WTC11 (cell line): ENCODE results near the gene VTN. TPM values are rescaled to one million over a fixed set of nuclear protein-coding genes. Genes with fewer than 3 reads are reported as not detected.

ENCODE experiments used
- ATAC-seq: fragments of 200-7000 bp; cut with Tn5 transposase; 2 replicates; pipeline ENCODE4 v1.10.0; 2021; ENCODE audit warnings: mild to moderate bottlenecking, moderate library complexity
- Bru-seq: library from RNA; stranded (reverse); fragments of 400-500 nt; gene quantifications from one replicate; lab custom pipeline; 2021; lab: Mats Ljungman, UMichigan
- CTCF ChIA-PET: fragments of 300-600 bp; sonication (Branson Sonifier 250); formaldehyde crosslinking; loops from one replicate; lab custom pipeline; 2021; ENCODE audit warnings: antibody characterized with exemption; lab: Charles Lee
- POLR2A ChIA-PET: fragments of 350-600 bp; sonication (Branson Sonifier 250); formaldehyde crosslinking; loops from one replicate; lab custom pipeline; 2021; ENCODE audit warnings: antibody characterized with exemption; lab: Charles Lee
- DNase-seq: peaks from one replicate; pipeline ENCODE4 v3.0.0; 2021; ENCODE audit warnings: low spot score
- H3K27ac Mint-ChIP-seq: 2 replicates; pipeline ENCODE4 v1.8.0; 2021; ENCODE audit warnings: mixed read lengths
- H3K27me3 Mint-ChIP-seq: 2 replicates; pipeline ENCODE4 v1.8.0; 2021; ENCODE audit warnings: low read depth, mild to moderate bottlenecking, moderate library complexity, mixed read lengths
- H3K36me3 Mint-ChIP-seq: 2 replicates; pipeline ENCODE4 v1.8.0; 2021; ENCODE audit warnings: mixed read lengths
- H3K4me1 Mint-ChIP-seq: 2 replicates; pipeline ENCODE4 v1.8.0; 2022; ENCODE audit warnings: mixed read lengths
- H3K4me3 Mint-ChIP-seq: 2 replicates; pipeline ENCODE4 v1.8.0; 2021; ENCODE audit warnings: mild to moderate bottlenecking, moderate library complexity, mixed read lengths
- H3K9me3 Mint-ChIP-seq: 2 replicates; pipeline ENCODE4 v1.8.0; 2021; ENCODE audit warnings: mixed read lengths
- CREB1 ChIP-seq: sonication (generic); formaldehyde crosslinking; IDR thresholded peaks from 2 replicates; pipeline ENCODE4 v1.8.0; 2023; ENCODE audit warnings: mild to moderate bottlenecking, missing genetic modification reagents
- CTCF ChIP-seq: fragments of 200-600 bp; IDR thresholded peaks from 2 replicates; pipeline ENCODE4 v1.8.0; 2022; ENCODE audit warnings: antibody characterized with exemption
- ETV6 ChIP-seq: sonication (generic); formaldehyde crosslinking; IDR thresholded peaks from 2 replicates; pipeline ENCODE4 v1.8.1; 2022; ENCODE audit warnings: mild to moderate bottlenecking, missing genetic modification reagents
- FOXK1 ChIP-seq: sonication (generic); formaldehyde crosslinking; IDR thresholded peaks from 2 replicates; pipeline ENCODE4 v1.8.0; 2022; ENCODE audit warnings: mild to moderate bottlenecking, moderate library complexity, missing genetic modification reagents
- GABPB1 ChIP-seq: sonication (generic); formaldehyde crosslinking; IDR thresholded peaks from 2 replicates; pipeline ENCODE4 v1.8.1; 2023; ENCODE audit warnings: mild to moderate bottlenecking, missing genetic modification reagents
- GRHL2 ChIP-seq: fragments of 250-450 bp; sonication (Bioruptor Pico); IDR thresholded peaks from 2 replicates; pipeline ENCODE4 v1.8.0; 2022; ENCODE audit warnings: mild to moderate bottlenecking, moderate library complexity; ENCODE audit not compliant: insufficient replicate concordance, severe bottlenecking
- KAT7 ChIP-seq: sonication (generic); formaldehyde crosslinking; IDR thresholded peaks from 2 replicates; pipeline ENCODE4 v1.8.1; 2023; ENCODE audit warnings: missing genetic modification reagents, mild to moderate bottlenecking, borderline replicate concordance
- MXD4 ChIP-seq: fragments of 250-450 bp; sonication (Bioruptor Pico); IDR thresholded peaks from 2 replicates; pipeline ENCODE4 v1.8.0; 2021; ENCODE audit warnings: mild to moderate bottlenecking, moderate library complexity, borderline replicate concordance
- MYBL2 ChIP-seq: sonication (generic); formaldehyde crosslinking; IDR thresholded peaks from 2 replicates; pipeline ENCODE4 v1.8.1; 2023; ENCODE audit warnings: mild to moderate bottlenecking, moderate library complexity, missing genetic modification reagents
- NFYB ChIP-seq: sonication (generic); formaldehyde crosslinking; conservative IDR thresholded peaks from 2 replicates; pipeline ENCODE4 v1.8.0; 2022; ENCODE audit warnings: low read depth, missing genetic modification reagents
- PRRX2 ChIP-seq: fragments of 250-450 bp; sonication (Bioruptor Pico); IDR thresholded peaks from 2 replicates; pipeline ENCODE4 v1.8.0; 2021; ENCODE audit warnings: mild to moderate bottlenecking
- TCF7 ChIP-seq: sonication (generic); formaldehyde crosslinking; IDR thresholded peaks from 2 replicates; pipeline ENCODE4 v1.8.0; 2022; ENCODE audit warnings: mild to moderate bottlenecking, low read depth, missing genetic modification reagents, moderate library complexity
- TP53 ChIP-seq: sonication (generic); formaldehyde crosslinking; IDR thresholded peaks from 2 replicates; pipeline ENCODE4 v1.8.1; 2023; ENCODE audit warnings: mild to moderate bottlenecking, missing genetic modification reagents
- ZNF121 ChIP-seq: sonication (generic); formaldehyde crosslinking; IDR thresholded peaks from 2 replicates; pipeline ENCODE4 v1.8.0; 2023; ENCODE audit warnings: missing genetic modification reagents
- ZNF263 ChIP-seq: sonication (generic); formaldehyde crosslinking; IDR thresholded peaks from 2 replicates; pipeline ENCODE4 v1.8.1; 2022; ENCODE audit warnings: low read depth, mild to moderate bottlenecking, moderate library complexity, missing genetic modification reagents
- ZNF416 ChIP-seq: fragments of 250-450 bp; sonication (Bioruptor Pico); IDR thresholded peaks from 2 replicates; pipeline ENCODE4 v1.9.0; 2021; ENCODE audit warnings: mild to moderate bottlenecking, inconsistent platforms
- ZNF423 ChIP-seq: fragments of 250-450 bp; sonication (Bioruptor Pico); IDR thresholded peaks from 2 replicates; pipeline ENCODE4 v2.1.2; 2022; ENCODE audit warnings: mild to moderate bottlenecking, moderate library complexity
- long read RNA-seq, 3 experiments: library from RNA in 1 of 3; library from capped mRNA in 1 of 3; library from polyadenylated mRNA in 1 of 3; unstranded in 2 of 3; stranded (forward) in 1 of 3; transcript quantifications; one replicate each; pipeline ENCODE4 v2.0.0, GENCODE V29; 2021
- total RNA-seq: library from RNA; stranded (reverse); gene quantifications from 3 replicates; pipeline ENCODE4 v1.2.3, GENCODE V29; 2021
- TF ChIP-seq, protein P1 (sequence below): sonication (generic); formaldehyde crosslinking; conservative IDR thresholded peaks from 2 replicates; pipeline ENCODE4 v1.8.1; 2022; ENCODE audit warnings: mild to moderate bottlenecking, missing genetic modification reagents
- TF ChIP-seq, protein P2 (sequence below): fragments of 250-450 bp; sonication (Bioruptor Pico); IDR thresholded peaks from 2 replicates; pipeline ENCODE4 v1.9.0; 2021; ENCODE audit warnings: mild to moderate bottlenecking, borderline replicate concordance
- TF ChIP-seq, protein P3 (sequence below): sonication (generic); formaldehyde crosslinking; IDR thresholded peaks from 2 replicates; pipeline ENCODE4 v1.8.1; 2022; ENCODE audit warnings: mild to moderate bottlenecking, missing genetic modification reagents, moderate library complexity, borderline replicate concordance
- TF ChIP-seq, protein P4 (sequence below): sonication (generic); formaldehyde crosslinking; IDR thresholded peaks from 2 replicates; pipeline ENCODE4 v1.8.1; 2022; ENCODE audit warnings: low read depth, mild to moderate bottlenecking, moderate library complexity, missing genetic modification reagents, borderline replicate concordance

Gene VTN
- total RNA-seq, result 0.82 to 1.6 TPM (median 1.3 TPM) in 3 replicates
- Bru-seq, nascent RNA, result not detected
- long read RNA-seq, experiment 1, result 0 reads
- long read RNA-seq, experiment 2, result 0 reads
- long read RNA-seq, experiment 3, result 0 reads

GRCh38 chr17:28370035-28370743 is at the start of gene VTN:
Gene VTN (minus strand): TSS chr17:28370307. CDS start chr17:28370203, 104 bp downstream.
- ATAC-seq (peak; percentile 9), DNase-seq (peak; percentile 56)
- H3K36me3 Mint-ChIP-seq, result no peaks in the 10 kb centered on the region
- peak within 1 kb of the TSS; percentile 75 for H3K4me3 Mint-ChIP-seq
- ChIA-PET POLR2A (interaction anchor here (0.6 kb wide), 1 partner anchor 9 kb away, joined by 7 read pairs; no protein-coding TSS in a partner anchor), CTCF (interaction anchor here (0.6 to 2.4 kb wide), 7 partner anchors 11 to 50 kb away, joined by 3 to 19 read pairs (median 6); partner anchors contain the start of genes IFT20, POLDIP2, SLC46A1 and TNFAIP1)
- no peaks in the 10 kb centered on the region for H3K9me3 Mint-ChIP-seq
- H3K27me3 Mint-ChIP-seq, result peaks cover 38% of the 10 kb centered on the region
- peaks cover 21% of the 10 kb centered on the region for H3K4me1 Mint-ChIP-seq
- peak within 1 kb of the TSS; percentile 92 for H3K27ac Mint-ChIP-seq
- TF ChIP-seq FOXK1 (CRISPR knock-in tag) (no peak), GABPB1 (CRISPR knock-in tag) (peak; percentile 58; the same call in 1 of the 2 replicates)

DNA sequence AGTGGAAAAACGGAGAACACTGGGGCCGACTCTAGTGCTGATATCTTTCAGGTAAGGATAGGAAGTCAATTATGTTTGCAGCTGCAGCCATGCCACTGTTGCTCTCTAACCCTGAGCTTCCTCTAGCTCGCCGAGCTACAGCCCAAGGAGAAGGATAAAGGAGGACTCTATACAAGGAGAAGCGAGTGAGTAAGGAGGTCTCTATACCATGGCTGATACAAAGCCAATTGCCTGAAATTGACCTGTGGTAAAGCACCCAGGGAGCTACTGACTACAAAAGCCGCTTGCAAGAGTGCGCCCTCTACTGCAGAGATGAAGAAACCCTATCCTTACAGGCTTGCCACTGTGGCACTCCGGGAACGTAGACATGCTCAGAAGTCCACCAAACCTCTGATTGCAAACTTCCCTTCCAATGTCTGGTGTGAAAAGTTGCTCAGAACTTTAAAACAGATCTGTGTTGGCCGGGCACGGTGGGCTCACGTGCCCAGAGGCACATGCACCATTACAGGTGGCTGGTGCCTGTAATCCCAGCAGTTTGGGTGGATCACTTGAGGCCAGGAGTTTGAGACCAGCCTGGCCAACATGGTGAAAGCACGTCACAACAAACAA is 46.7 kb upstream of the VTN start:
- DNase-seq (peak; percentile 72), ATAC-seq (peak; percentile 95)
- ChIA-PET CTCF (interaction anchor here (0.6 to 3.7 kb wide), 53 partner anchors 9 to 375 kb away, joined by 3 to 63 read pairs (median 5); partner anchors contain the start of genes IFT20, PIGS, POLDIP2 and SARM1), POLR2A (interaction anchor here (0.6 to 1.5 kb wide), 2 partner anchors 9 to 29 kb away, joined by 5 to 6 read pairs; no protein-coding TSS in a partner anchor)
- TF ChIP-seq CREB1 (CRISPR knock-in tag) (no peak), NFYB (CRISPR knock-in tag) (no peak), ZNF121 (CRISPR knock-in tag) (peak; percentile 76), CTCF (peak; percentile 70; the same call in 1 of the 2 replicates), ZNF416 (CRISPR knock-in tag) (no peak)
- Mint-ChIP-seq H3K9me3 (no peaks in the 10 kb centered on the region), H3K27me3 (peaks cover 63% of the 10 kb centered on the region), H3K36me3 (no peaks in the 10 kb centered on the region), H3K4me3 (no peak overlapping the region), H3K27ac (no peak overlapping the region), H3K4me1 (peaks cover 13% of the 10 kb centered on the region)

GRCh38 chr17:28415886-28416285 is 45.8 kb upstream of the VTN start:
- Mint-ChIP-seq H3K36me3 (no peaks in the 10 kb centered on the region), H3K4me3 (no peak overlapping the region), H3K27ac (no peak overlapping the region), H3K9me3 (no peaks in the 10 kb centered on the region), H3K27me3 (peaks cover 67% of the 10 kb centered on the region), H3K4me1 (peaks cover 23% of the 10 kb centered on the region)
- ATAC-seq (no peak), DNase-seq (no peak)
- POLR2A ChIA-PET, result no interaction called here
- TF ChIP-seq MXD4 (no peak), ZNF263 (CRISPR knock-in tag) (no peak), ETV6 (CRISPR knock-in tag) (no peak), PRRX2 (CRISPR knock-in tag) (no peak), FOXK1 (CRISPR knock-in tag) (no peak), GRHL2 (no peak), ZNF121 (CRISPR knock-in tag) (no peak), MYBL2 (CRISPR knock-in tag) (no peak), ZNF423 (CRISPR knock-in tag) (no peak), KAT7 (CRISPR knock-in tag) (no peak), TCF7 (no peak), TP53 (CRISPR knock-in tag) (no peak)
- TF ChIP-seq, protein P1, sequence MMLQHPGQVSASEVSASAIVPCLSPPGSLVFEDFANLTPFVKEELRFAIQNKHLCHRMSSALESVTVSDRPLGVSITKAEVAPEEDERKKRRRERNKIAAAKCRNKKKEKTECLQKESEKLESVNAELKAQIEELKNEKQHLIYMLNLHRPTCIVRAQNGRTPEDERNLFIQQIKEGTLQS (CRISPR knock-in tag), result no peak
- TF ChIP-seq, protein P2, sequence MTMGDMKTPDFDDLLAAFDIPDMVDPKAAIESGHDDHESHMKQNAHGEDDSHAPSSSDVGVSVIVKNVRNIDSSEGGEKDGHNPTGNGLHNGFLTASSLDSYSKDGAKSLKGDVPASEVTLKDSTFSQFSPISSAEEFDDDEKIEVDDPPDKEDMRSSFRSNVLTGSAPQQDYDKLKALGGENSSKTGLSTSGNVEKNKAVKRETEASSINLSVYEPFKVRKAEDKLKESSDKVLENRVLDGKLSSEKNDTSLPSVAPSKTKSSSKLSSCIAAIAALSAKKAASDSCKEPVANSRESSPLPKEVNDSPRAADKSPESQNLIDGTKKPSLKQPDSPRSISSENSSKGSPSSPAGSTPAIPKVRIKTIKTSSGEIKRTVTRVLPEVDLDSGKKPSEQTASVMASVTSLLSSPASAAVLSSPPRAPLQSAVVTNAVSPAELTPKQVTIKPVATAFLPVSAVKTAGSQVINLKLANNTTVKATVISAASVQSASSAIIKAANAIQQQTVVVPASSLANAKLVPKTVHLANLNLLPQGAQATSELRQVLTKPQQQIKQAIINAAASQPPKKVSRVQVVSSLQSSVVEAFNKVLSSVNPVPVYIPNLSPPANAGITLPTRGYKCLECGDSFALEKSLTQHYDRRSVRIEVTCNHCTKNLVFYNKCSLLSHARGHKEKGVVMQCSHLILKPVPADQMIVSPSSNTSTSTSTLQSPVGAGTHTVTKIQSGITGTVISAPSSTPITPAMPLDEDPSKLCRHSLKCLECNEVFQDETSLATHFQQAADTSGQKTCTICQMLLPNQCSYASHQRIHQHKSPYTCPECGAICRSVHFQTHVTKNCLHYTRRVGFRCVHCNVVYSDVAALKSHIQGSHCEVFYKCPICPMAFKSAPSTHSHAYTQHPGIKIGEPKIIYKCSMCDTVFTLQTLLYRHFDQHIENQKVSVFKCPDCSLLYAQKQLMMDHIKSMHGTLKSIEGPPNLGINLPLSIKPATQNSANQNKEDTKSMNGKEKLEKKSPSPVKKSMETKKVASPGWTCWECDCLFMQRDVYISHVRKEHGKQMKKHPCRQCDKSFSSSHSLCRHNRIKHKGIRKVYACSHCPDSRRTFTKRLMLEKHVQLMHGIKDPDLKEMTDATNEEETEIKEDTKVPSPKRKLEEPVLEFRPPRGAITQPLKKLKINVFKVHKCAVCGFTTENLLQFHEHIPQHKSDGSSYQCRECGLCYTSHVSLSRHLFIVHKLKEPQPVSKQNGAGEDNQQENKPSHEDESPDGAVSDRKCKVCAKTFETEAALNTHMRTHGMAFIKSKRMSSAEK, result no peak
- TF ChIP-seq, protein P3, sequence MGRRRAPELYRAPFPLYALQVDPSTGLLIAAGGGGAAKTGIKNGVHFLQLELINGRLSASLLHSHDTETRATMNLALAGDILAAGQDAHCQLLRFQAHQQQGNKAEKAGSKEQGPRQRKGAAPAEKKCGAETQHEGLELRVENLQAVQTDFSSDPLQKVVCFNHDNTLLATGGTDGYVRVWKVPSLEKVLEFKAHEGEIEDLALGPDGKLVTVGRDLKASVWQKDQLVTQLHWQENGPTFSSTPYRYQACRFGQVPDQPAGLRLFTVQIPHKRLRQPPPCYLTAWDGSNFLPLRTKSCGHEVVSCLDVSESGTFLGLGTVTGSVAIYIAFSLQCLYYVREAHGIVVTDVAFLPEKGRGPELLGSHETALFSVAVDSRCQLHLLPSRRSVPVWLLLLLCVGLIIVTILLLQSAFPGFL (CRISPR knock-in tag), result no peak
- TF ChIP-seq, protein P4, sequence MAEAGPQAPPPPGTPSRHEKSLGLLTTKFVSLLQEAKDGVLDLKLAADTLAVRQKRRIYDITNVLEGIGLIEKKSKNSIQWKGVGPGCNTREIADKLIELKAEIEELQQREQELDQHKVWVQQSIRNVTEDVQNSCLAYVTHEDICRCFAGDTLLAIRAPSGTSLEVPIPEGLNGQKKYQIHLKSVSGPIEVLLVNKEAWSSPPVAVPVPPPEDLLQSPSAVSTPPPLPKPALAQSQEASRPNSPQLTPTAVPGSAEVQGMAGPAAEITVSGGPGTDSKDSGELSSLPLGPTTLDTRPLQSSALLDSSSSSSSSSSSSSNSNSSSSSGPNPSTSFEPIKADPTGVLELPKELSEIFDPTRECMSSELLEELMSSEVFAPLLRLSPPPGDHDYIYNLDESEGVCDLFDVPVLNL (CRISPR knock-in tag), result no peak
- CTCF ChIA-PET, result interaction anchor here (0.8 to 3.7 kb wide), 23 partner anchors 8 to 295 kb away, joined by 3 to 63 read pairs (median 7); partner anchors contain the start of genes SARM1 and VTN
